ENCODE measurements around the gene STAP1.
A peak's percentile ranks its signal among the peaks of the same experiment; 100 is the strongest.

- TF ChIP-seq CTCF (IDR thresholded peaks at IDR 0.05 in 2 of 3, conservative IDR thresholded peaks at IDR 0.05 in 1 of 3; ENCODE audit: control insufficient read depth in 2 of 3, extremely low read depth in 1 of 3, insufficient read depth in 1 of 3, low read depth in 3 of 3, low read length in 3 of 3) (no peak), CBX5 (IDR thresholded peaks at IDR 0.05; ENCODE audit: low read depth) (peak; percentile 63; the same call in 1 of the 2 replicates), HCFC1 (IDR thresholded peaks at IDR 0.05; ENCODE audit: low read length) (no peak), PRDM15 (CRISPR knock-in tag; IDR thresholded peaks at IDR 0.05) (no peak), ELK1 (IDR thresholded peaks at IDR 0.05; ENCODE audit: low read depth, low read length) (no peak), MXI1 (IDR thresholded peaks at IDR 0.05; ENCODE audit: low read depth, low read length) (no peak), ZNF24 (IDR thresholded peaks at IDR 0.05) (no peak), E2F4 (IDR thresholded peaks at IDR 0.05; ENCODE audit: low read depth, low read length) (no peak), TAF1 (IDR thresholded peaks at IDR 0.05; ENCODE audit: borderline replicate concordance, low read depth, low read length) (no peak), POLR2A (IDR thresholded peaks at IDR 0.05; ENCODE audit: low read depth, low read length) (no peak), MLLT1 (IDR thresholded peaks at IDR 0.05) (no peak), HDAC6 (IDR thresholded peaks at IDR 0.05; ENCODE audit: unreplicated experiment) (no peak)
Observed at GRCh38 chr4:67576538-67576937, 18.0 kb downstream of the STAP1 start.

Measured in GM12878 (cell line).